ENCODE results near the gene NRG2.

Gene NRG2

DNA sequence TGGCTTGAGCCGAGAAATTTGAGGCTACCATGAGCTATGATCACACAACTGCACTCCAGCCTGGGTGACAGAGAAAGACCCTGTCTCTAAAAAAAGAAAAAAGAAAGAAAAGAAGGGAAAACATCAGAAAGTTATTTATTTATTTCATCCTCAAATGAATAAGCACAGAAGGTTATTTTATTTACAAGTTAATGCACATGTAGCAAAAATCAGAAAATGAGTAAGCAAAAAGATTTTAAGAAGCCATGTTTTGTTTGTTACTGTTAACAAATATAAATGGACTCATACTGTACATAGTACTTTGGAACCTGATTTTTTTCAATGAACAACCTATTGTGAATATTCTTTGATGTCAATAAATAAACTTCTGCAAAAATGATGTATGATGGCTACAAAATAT, 47.2 kb downstream of the NRG2 start:
- Histone ChIP-seq H3K36me3 (ENCODE audit: control insufficient read depth, insufficient read depth, low read length) (no peaks in the 10 kb centered on the region), H3K27ac (ENCODE audit: low read length) (no peak overlapping the region), H3K27me3 (ENCODE audit: control insufficient read depth, insufficient read depth, low read length) (no peaks in the 10 kb centered on the region), H3K9me3 (ENCODE audit: control insufficient read depth, insufficient read depth, low read length) (no peaks in the 10 kb centered on the region), H3K4me3 (ENCODE audit: low read length) (no peak overlapping the region), H3K4me1 (ENCODE audit: control insufficient read depth, insufficient read depth, low read length) (no peaks in the 10 kb centered on the region)
- no peak for DNase-seq (ENCODE audit: low read depth, low spot score)
- no CpG with 5 or more reads among the region's 1 CpG for WGBS (ENCODE audit: insufficient coverage, insufficient read length)

DNA sequence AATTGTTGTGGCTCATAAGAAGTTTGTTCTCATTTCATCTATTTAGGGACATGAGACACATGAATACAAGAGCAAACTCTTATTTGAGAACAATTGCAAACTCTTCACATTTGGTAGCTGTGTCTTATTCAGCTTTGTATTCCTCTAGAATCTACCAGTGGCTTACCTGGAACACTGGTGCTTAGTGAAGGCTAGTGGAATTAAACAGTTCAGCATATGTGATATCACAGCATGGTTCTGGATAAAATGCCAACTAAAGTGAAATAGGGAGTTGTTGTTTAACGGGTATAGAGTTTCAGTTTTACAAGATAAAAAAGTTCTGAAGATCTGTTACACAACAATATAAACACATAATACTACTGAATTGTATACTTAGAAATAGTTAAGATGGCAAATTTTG, 48.9 kb downstream of the NRG2 start:
- DNase-seq (ENCODE audit: low read depth, low spot score), result no peak
- WGBS (ENCODE audit: insufficient coverage, insufficient read length), result no CpG with 5 or more reads among the region's 1 CpG

DNA sequence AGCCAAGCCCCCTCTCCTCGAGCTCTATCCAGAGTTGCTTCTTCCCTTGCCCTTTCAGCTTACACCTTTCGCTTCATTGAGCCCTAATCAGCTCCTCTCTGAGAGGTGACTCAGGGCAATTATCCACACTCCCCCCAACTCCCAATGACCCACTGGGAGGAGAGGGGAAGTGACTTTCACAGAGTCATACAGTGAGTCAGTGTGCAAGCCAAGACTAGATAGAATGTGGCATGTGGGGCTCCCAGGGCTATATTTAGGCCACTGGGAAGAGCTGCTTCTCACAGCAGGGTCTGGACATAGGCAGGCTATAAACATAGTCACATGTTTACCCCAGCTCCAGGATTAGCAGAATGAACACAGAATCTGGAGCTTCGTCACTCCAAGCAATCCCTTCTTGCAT, 57.4 kb downstream of the NRG2 start:
- H3K9me3 ChIP-seq (ENCODE audit: control insufficient read depth, insufficient read depth, low read length), result no peaks in the 10 kb centered on the region
- H3K27me3 ChIP-seq (ENCODE audit: control insufficient read depth, insufficient read depth, low read length), result no peaks in the 10 kb centered on the region
- H3K4me3 ChIP-seq (ENCODE audit: low read length), result no peak overlapping the region
- H3K36me3 ChIP-seq (ENCODE audit: control insufficient read depth, insufficient read depth, low read length), result no peaks in the 10 kb centered on the region
- H3K4me1 ChIP-seq (ENCODE audit: control insufficient read depth, insufficient read depth, low read length), result no peaks in the 10 kb centered on the region
- no CpG with 5 or more reads among the region's 3 CpGs for WGBS (ENCODE audit: insufficient coverage, insufficient read length)
- no peak overlapping the region for H3K27ac ChIP-seq (ENCODE audit: low read length)
- no peak for DNase-seq (ENCODE audit: low read depth, low spot score)

More for the DNA sequence above, 48.9 kb downstream of the NRG2 start:
- H3K27ac ChIP-seq (ENCODE audit: low read length), result no peak overlapping the region
- no peaks in the 10 kb centered on the region for H3K36me3 ChIP-seq (ENCODE audit: control insufficient read depth, insufficient read depth, low read length)
- no peaks in the 10 kb centered on the region for H3K27me3 ChIP-seq (ENCODE audit: control insufficient read depth, insufficient read depth, low read length)
- no peaks in the 10 kb centered on the region for H3K4me1 ChIP-seq (ENCODE audit: control insufficient read depth, insufficient read depth, low read length)
- H3K9me3 ChIP-seq (ENCODE audit: control insufficient read depth, insufficient read depth, low read length), result no peaks in the 10 kb centered on the region
- H3K4me3 ChIP-seq (ENCODE audit: low read length), result no peak overlapping the region

DNA sequence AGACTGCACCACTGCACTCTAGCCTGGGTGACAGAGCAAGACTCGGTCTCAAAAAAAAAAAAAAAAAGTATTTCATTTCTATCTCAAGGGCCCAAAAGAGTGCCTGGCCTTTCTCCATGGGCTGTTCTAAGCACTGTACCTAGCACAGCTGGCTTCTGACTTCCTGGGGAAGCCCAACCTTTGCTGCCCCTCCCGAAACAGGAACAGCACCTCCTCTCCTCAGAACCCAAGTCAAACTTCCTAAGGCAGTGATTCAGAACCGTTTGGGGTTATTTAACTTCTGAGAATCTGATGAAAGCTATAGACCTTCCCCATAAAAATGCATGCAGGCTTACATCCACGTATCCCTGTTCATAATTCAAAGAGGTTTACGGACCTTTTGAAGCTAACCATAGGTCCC, 57.8 kb downstream of the NRG2 start:
- no peak overlapping the region for H3K27ac ChIP-seq (ENCODE audit: low read length)

DNA sequence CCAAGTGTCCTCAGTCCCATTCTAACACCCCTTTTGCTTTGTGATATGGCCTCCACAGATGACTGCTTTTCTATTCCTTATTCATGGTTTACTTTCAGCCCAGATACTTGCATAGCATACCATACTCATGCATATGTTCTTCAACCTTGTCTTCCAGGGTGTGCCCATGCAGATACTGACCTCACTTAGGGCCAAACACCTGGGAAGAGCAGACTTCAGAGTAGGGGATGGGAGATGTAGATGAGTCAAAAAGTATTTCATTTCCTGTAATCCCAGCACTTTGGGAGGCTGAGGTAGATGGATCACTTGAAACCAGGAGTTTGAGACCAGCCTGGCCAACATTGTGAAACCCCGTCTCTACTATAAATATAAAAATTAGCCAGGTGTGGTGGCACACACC, 58.3 kb downstream of the NRG2 start:
- Histone ChIP-seq H3K27me3 (ENCODE audit: control insufficient read depth, insufficient read depth, low read length) (no peaks in the 10 kb centered on the region), H3K27ac (ENCODE audit: low read length) (no peak overlapping the region), H3K9me3 (ENCODE audit: control insufficient read depth, insufficient read depth, low read length) (no peaks in the 10 kb centered on the region), H3K36me3 (ENCODE audit: control insufficient read depth, insufficient read depth, low read length) (no peaks in the 10 kb centered on the region), H3K4me3 (ENCODE audit: low read length) (no peak overlapping the region), H3K4me1 (ENCODE audit: control insufficient read depth, insufficient read depth, low read length) (no peaks in the 10 kb centered on the region)
- WGBS (ENCODE audit: insufficient coverage, insufficient read length), result no CpG with 5 or more reads among the region's 1 CpG
- DNase-seq (ENCODE audit: low read depth, low spot score), result no peak

More for the DNA sequence above, 57.8 kb downstream of the NRG2 start:
- no peaks in the 10 kb centered on the region for H3K4me1 ChIP-seq (ENCODE audit: control insufficient read depth, insufficient read depth, low read length)
- H3K36me3 ChIP-seq (ENCODE audit: control insufficient read depth, insufficient read depth, low read length), result no peaks in the 10 kb centered on the region
- H3K27me3 ChIP-seq (ENCODE audit: control insufficient read depth, insufficient read depth, low read length), result no peaks in the 10 kb centered on the region
- DNase-seq (ENCODE audit: low read depth, low spot score), result no peak
- H3K4me3 ChIP-seq (ENCODE audit: low read length), result no peak overlapping the region
- no peaks in the 10 kb centered on the region for H3K9me3 ChIP-seq (ENCODE audit: control insufficient read depth, insufficient read depth, low read length)
- no CpG with 5 or more reads among the region's 5 CpGs for WGBS (ENCODE audit: insufficient coverage, insufficient read length)

DNA sequence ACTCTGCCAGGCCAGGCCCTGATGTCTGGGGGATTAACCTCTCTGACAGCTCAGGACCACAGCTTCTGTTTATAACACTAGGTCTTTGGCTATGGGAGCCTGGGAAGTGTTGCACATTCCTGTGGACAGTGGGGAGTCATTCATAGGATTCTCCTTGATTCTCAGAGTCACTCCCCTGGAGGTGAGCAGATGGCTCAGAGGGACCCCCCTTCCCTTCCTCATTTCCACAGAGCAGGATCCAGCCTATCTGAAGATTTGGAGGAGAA, 60.2 kb downstream of the NRG2 start:
- Histone ChIP-seq H3K36me3 (ENCODE audit: control insufficient read depth, insufficient read depth, low read length) (no peaks in the 10 kb centered on the region), H3K27ac (ENCODE audit: low read length) (no peak overlapping the region), H3K9me3 (ENCODE audit: control insufficient read depth, insufficient read depth, low read length) (no peaks in the 10 kb centered on the region), H3K4me1 (ENCODE audit: control insufficient read depth, insufficient read depth, low read length) (no peaks in the 10 kb centered on the region), H3K4me3 (ENCODE audit: low read length) (no peak overlapping the region), H3K27me3 (ENCODE audit: control insufficient read depth, insufficient read depth, low read length) (no peaks in the 10 kb centered on the region)
- DNase-seq (ENCODE audit: low read depth, low spot score), result no peak

DNA sequence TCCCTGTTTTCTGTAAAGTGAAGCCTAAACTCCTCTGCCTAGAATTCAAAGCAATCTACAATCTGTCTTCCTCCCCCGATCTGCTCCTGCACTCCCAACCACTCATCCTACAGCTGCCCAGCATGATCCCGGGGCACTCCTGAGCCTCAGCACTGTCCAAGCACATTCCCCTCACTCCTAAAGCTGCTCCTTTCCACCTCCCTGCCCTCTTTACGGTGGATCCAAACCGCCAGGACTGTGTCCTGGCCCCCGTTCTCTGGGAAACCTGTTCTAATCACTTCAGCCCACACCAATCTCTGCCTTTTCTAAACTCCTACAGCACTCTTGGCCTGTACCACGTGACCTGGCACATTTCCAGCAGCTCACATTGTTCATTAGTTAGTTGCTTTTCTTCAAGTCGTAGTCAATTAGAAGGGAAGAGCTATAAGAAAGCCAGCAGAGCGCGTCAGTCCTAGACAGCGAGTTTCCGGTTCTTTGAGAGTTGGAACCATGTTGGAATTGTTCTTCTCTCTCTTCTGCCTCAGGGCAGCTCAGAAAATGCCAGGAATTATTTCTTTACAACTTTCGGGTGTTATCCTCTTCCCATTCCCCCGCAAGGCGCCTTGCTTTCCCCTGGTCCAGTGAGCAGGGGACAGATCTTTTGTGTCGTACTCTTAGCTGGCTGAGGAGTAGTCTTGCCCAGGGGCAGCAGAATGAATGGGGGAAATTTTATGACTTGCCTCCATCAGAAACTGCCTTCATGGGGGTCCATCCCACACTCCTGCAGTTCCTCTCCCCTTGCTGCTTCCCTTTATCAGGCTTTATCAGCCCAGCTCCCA, 60.7 kb downstream of the NRG2 start:
- no peak for DNase-seq (ENCODE audit: low read depth, low spot score)
- H3K9me3 ChIP-seq (ENCODE audit: control insufficient read depth, insufficient read depth, low read length), result no peaks in the 10 kb centered on the region
- H3K4me1 ChIP-seq (ENCODE audit: control insufficient read depth, insufficient read depth, low read length), result no peaks in the 10 kb centered on the region
- no peak overlapping the region for H3K4me3 ChIP-seq (ENCODE audit: low read length)
- H3K36me3 ChIP-seq (ENCODE audit: control insufficient read depth, insufficient read depth, low read length), result no peaks in the 10 kb centered on the region
- WGBS (ENCODE audit: insufficient coverage, insufficient read length), result no CpG with 5 or more reads among the region's 15 CpGs
- no peak overlapping the region for H3K27ac ChIP-seq (ENCODE audit: low read length)
- no peaks in the 10 kb centered on the region for H3K27me3 ChIP-seq (ENCODE audit: control insufficient read depth, insufficient read depth, low read length)

DNA sequence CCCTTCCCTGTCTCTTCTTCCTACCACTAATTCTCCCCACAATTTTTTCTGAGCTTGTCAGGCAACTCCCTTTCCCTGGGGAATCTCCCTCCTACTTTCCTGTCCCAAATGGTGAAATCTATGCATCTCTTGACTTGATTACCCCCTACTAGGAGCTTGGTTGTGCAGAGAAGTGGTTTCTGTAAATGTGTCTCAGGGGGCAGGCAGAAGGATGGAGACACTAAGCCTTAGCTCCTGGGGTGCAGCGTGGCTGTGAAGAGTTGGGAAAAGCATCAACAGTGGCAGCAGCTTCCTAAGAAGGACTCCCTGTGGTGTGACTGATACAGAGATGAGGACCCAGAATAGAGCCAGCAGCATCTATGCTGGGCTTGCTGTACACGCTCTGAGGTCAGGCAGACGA, 62.3 kb downstream of the NRG2 start:
- no peak for DNase-seq (ENCODE audit: low read depth, low spot score)
- Histone ChIP-seq H3K4me3 (ENCODE audit: low read length) (no peak overlapping the region), H3K27me3 (ENCODE audit: control insufficient read depth, insufficient read depth, low read length) (no peaks in the 10 kb centered on the region), H3K4me1 (ENCODE audit: control insufficient read depth, insufficient read depth, low read length) (no peaks in the 10 kb centered on the region), H3K27ac (ENCODE audit: low read length) (no peak overlapping the region), H3K36me3 (ENCODE audit: control insufficient read depth, insufficient read depth, low read length) (no peaks in the 10 kb centered on the region), H3K9me3 (ENCODE audit: control insufficient read depth, insufficient read depth, low read length) (no peaks in the 10 kb centered on the region)
- no CpG with 5 or more reads among the region's 3 CpGs for WGBS (ENCODE audit: insufficient coverage, insufficient read length)

DNA sequence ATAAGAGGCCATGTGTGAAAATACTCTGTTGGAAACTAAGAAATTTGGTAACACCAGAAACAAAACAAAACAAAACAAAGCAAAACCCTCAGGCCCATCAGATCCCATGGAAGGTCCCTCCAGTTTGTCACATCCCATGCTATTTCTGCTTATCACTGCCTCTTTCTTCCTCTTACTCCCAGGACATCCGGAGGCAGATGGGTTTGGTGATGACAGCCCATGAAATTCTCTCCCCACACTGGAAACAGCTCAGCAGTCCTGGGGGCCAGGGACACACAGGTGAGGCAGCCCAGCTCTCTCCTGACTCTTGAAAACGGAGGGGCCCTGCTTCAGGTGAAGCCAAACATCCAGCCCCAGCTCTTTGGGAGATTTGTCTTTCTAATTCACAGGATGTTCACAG, 63.2 kb downstream of the NRG2 start:
- Histone ChIP-seq H3K36me3 (ENCODE audit: control insufficient read depth, insufficient read depth, low read length) (no peaks in the 10 kb centered on the region), H3K9me3 (ENCODE audit: control insufficient read depth, insufficient read depth, low read length) (no peaks in the 10 kb centered on the region), H3K4me3 (ENCODE audit: low read length) (no peak overlapping the region), H3K27ac (ENCODE audit: low read length) (no peak overlapping the region), H3K27me3 (ENCODE audit: control insufficient read depth, insufficient read depth, low read length) (no peaks in the 10 kb centered on the region), H3K4me1 (ENCODE audit: control insufficient read depth, insufficient read depth, low read length) (no peaks in the 10 kb centered on the region)
- no peak for DNase-seq (ENCODE audit: low read depth, low spot score)
- WGBS (ENCODE audit: insufficient coverage, insufficient read length), result no CpG with 5 or more reads among the region's 2 CpGs

DNA sequence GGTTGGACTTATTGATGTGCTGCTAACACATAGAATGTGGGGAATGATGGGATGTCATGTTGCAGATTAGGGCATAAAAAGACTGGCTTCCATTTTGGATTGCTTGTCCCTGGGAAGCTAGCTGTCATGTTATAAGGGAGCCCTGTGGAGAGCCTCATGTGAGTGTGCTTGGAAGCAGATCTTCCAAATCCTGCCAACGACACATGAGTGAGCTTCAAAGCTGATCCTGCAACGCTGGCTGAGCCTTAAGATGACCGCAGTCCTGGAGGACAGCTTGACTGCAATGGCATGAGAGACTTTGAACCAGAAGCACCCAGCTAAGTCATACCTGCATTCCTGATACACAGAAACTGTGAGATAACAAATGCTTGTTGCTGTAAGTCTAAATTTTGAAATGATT, 63.6 kb downstream of the NRG2 start:
- Histone ChIP-seq H3K27me3 (ENCODE audit: control insufficient read depth, insufficient read depth, low read length) (no peaks in the 10 kb centered on the region), H3K4me3 (ENCODE audit: low read length) (no peak overlapping the region), H3K36me3 (ENCODE audit: control insufficient read depth, insufficient read depth, low read length) (no peaks in the 10 kb centered on the region), H3K27ac (ENCODE audit: low read length) (no peak overlapping the region), H3K9me3 (ENCODE audit: control insufficient read depth, insufficient read depth, low read length) (no peaks in the 10 kb centered on the region), H3K4me1 (ENCODE audit: control insufficient read depth, insufficient read depth, low read length) (no peaks in the 10 kb centered on the region)
- DNase-seq (ENCODE audit: low read depth, low spot score), result no peak
- no CpG with 5 or more reads among the region's 3 CpGs for WGBS (ENCODE audit: insufficient coverage, insufficient read length)

DNA sequence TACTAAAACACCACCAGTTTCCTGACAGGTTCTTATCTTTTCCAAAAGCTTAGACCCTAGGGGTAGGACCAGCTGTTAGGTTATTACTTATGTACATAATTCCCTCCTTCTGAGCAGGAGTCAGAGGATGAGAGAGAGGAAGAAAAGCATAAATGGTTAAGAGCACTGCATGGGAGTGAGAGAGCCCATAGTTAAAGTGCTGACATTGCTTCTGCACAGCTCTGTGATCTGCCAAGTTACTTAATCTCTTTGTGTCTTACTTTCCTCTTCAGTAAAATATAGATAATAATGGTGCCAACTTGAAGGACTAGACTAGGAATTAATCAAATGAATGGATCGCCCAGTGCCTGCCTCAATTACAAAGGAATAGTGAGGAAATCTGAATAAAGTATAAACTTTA, 66.4 kb downstream of the NRG2 start:
- no CpG with 5 or more reads among the region's 1 CpG for WGBS (ENCODE audit: insufficient coverage, insufficient read length)
- H3K36me3 ChIP-seq (ENCODE audit: control insufficient read depth, insufficient read depth, low read length), result no peaks in the 10 kb centered on the region
- no peaks in the 10 kb centered on the region for H3K4me1 ChIP-seq (ENCODE audit: control insufficient read depth, insufficient read depth, low read length)
- H3K27me3 ChIP-seq (ENCODE audit: control insufficient read depth, insufficient read depth, low read length), result no peaks in the 10 kb centered on the region
- H3K4me3 ChIP-seq (ENCODE audit: low read length), result no peak overlapping the region
- no peak for DNase-seq (ENCODE audit: low read depth, low spot score)
- H3K27ac ChIP-seq (ENCODE audit: low read length), result no peak overlapping the region
- no peaks in the 10 kb centered on the region for H3K9me3 ChIP-seq (ENCODE audit: control insufficient read depth, insufficient read depth, low read length)

Data from iPS DF 6.9 (cell line).